GM20431 (cell line): ENCODE results near the gene DUSP10.

ENCODE experiments used
- in situ Hi-C: fragments of 300-500 bp; cut with MseI, MboI; formaldehyde crosslinking; loops from one replicate; pipeline ENCODE4 v1.15.0; 2020; ENCODE audit warnings: low sequenced_read_pairs; ENCODE audit not compliant: unreplicated experiment

The DUSP10 gene

DNA sequence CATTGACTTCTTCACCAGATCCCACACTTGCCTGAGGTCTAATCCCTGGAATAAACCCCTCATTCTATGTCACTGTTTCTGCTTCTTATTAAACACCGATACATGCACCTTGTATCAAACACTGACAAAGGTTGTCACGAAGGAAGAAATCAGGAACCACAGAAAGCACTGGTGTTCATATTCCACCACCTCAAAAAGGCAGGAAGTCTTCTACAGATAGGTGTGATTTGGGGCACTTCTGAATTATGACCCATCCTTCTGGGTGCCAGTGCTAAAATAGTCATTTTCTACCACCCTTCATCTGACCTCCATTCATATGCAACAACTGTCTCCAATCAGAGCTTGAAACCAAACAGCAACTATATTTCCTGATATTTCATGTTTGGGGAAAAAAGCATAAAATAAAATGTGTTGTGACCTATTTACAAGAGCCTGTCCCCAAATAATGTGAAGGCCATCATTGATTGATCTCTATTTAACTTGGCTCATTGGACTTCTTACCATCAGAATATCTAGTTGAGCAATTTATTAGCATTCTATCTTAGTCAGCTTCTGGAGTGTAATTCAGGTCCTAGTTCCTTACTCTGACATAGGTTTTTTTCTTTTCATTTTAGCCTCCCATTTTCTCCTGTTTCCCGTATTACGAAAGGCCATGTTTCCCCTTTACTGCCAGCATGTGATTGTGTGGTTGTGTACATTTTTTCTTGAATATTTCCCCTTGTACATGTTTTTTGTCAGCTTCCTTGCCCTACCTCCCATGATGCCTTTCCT, 43.1 kb downstream of the DUSP10 start:
- in situ Hi-C loops: no loop called here

DNA sequence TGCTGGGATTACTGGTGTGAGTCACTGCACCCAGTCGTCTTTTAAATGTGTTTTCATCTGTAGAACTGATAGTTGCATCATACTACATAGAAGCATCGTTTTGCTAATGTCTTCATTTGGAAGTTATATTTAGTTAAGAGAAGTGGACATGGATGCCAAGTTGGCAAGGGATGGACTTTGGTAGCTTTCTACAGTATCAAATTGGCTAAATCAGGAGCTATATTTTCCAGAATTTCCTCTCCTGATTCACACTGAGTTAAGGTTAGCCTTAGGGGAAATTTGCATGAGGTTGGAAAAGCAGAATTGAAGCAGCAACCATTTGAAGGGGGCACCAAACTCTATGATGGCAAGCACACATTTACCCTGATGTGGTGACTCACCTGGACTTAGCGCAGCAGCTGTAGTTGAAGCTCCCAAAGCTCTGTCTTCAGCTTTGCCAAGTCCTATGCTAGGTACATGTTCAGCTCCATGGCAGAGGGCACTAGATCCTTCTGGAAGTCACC, 43.9 kb downstream of the DUSP10 start:
- in situ Hi-C loops: no loop called here

DNA sequence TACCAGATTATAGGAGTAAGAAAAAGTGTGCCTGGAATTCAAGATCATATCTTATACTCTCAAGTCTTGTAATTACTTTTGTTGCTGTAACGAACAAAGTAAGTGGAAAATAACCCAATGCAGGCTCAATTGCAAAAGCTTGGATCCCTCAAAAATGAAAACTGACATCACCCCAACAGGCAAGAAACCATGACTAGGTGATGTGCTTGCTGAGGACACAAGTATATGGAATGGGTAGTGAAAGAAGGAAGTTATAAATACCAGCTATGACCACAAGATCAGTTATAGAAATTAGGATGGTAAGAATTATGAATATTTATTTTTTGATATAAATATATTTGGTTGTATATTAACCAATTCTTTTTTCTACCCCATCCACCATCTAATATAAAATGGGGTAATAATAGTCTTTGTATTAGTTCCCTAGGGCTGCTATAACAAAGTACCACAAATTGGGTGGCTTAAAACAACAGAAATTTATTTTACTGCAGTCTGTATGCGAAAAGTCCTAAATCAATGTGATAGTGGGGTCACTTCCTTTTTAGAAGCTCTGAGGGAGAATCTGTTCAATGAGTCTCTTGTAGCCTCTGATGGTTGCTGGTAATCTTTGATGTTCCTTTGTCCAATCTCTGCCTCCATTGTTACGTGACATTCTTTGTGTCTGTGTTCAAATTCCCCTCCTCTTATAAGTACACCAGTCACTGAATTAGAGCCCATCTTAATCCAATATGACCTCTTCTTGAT, 45.0 kb downstream of the DUSP10 start:
- in situ Hi-C loops: no loop called here

DNA sequence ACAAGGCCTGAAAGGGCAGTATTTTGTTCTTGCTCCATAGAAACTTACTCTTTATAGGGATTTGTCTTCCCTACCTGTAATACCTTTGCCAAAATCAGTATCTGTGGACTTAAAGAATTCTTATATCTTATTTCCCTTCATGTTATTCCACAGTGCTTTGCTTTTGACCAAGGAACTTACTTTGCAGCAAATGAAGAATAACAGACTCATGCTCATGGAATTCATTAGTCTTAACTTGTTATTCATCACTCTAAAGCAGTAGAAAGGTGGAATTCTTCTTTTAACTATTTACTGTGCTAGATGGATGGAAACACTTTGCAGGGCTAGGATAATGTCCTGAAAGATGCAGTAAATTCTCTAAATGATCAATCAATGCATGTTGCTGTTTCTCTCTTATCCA, 45.9 kb downstream of the DUSP10 start:
- in situ Hi-C loops: no loop called here

DNA sequence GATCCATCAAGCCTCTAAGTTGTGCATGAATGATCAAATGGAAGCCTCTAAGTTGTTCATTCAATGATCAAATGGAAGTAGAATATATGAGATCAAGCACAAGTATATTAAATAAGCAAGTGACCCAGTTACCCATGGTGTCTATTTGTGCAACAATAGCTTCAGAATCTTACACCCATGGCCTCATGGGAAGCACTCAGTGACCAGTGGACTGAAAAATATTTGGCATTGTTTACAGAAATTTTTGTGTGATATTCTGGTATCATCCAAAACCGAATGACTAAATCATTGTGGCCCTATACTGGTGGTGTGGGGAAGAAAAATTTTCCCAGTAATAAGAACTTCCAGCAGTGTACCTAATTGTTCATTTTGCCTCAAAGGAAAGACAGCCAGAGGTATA, 46.6 kb downstream of the DUSP10 start:
- in situ Hi-C loops: no loop called here

DNA sequence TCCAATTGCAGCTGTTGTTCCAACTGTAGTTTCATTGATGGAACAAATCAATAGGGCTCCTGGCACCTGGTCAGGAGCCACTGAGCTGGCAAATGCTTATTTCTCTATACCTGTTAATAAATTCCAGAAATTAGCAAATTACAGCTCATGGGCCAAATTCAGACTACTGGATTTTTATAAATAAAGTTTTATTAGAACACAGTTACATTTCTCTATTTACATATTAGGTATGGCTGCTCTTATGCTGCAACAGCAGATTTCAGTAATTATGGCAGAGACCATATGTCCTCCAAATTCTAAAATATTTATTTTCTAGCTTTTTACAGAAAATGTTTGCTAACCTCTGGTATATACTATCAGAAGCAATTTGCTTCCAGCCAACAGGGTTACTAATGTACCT, 47.8 kb downstream of the DUSP10 start:
- in situ Hi-C loops: no loop called here

DNA sequence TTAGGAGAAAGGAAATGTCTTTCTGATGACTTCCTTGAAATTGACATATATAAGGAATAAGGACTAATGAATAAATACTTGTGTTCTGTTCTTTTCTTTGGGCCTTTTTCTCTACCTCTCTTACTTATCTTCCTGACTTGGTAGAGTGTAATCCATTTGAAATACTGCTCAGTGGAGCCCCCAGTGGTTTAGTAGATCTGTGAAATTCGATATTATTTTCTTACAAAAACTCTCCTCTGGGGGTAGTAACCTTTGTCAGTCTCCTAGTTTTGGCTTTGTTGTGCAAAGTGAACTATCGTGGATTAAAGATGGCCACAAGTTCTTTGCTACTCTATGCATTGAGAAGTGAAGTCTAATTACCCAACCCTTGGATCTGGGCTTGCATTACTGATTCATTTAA, 48.8 kb downstream of the DUSP10 start:
- in situ Hi-C loops: no loop called here

DNA sequence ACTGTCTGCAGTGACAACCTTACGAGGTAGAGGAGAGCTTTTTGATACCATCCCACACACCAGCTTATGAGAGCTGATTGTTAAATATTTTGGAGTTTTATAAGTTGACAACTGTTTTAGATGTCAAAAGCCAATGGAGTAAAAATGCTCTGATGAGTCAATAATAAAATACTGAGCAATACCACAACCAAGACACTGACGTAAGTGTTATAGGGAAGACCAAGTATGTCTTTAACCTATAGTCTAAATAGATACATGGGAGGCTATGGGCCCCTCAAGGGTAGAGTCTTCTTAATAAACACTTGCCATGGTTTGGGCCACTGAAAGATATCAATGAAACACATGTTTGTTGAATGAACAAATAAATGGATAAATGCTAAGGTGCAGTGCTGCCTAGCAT, 49.2 kb downstream of the DUSP10 start:
- in situ Hi-C loops: no loop called here

DNA sequence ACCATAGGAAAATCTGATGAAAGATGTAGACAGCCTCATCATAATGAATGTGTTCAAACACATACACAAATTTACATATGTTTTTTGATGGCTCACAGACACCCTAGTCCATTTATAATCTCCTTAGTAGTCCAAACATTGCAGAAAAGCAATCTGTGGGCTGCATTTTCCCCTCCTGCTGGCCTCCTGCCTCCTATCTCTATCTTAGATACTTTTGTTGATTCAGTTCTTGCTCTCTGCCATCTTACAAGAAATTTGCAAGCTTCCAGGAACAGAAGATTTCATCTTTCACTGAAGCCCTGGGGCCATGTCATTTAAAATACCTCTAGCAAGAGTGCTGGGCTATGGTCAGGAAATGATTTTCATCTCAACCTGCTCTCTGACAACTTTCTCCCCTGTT, 50.6 kb downstream of the DUSP10 start:
- in situ Hi-C loops: no loop called here

DNA sequence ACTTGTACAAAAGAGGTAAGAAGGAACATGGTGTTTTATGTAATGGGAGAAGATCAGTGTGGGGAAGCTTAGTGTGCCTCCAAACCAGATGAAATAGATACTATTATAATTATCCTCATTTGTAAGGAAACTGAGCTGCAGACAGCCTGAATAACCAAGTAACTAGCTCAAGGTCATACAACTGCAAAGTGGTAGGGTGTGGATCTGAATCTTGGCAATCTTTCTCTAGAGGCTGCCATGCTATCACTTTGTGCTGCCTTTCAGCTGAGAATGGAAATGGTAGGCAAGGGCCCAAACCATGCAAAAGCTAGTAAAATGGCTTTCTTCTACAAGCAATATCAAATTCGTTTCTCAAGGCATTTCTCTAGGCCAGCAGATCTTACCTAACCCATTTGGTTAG, 51.0 kb downstream of the DUSP10 start:
- in situ Hi-C loops: no loop called here

DNA sequence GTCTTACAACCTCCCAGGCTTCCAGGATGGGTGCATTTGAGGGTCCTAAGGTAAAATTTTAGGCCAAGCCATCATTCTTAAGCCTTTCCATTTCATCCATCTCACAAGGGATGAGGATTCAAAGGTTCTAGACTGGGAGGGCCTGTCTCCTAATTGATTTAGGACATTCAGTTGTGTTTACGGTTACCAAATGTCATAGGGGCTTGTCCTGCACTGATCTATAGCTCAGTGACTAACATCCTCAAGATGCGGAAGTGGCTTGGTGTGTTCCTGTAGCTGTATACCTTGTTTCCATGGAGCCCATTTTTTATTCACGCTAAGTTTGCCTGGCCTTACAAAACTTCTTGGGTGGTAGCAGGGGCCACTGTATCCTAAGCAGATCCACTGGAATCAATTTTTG, 52.8 kb downstream of the DUSP10 start:
- in situ Hi-C loops: no loop called here

DNA sequence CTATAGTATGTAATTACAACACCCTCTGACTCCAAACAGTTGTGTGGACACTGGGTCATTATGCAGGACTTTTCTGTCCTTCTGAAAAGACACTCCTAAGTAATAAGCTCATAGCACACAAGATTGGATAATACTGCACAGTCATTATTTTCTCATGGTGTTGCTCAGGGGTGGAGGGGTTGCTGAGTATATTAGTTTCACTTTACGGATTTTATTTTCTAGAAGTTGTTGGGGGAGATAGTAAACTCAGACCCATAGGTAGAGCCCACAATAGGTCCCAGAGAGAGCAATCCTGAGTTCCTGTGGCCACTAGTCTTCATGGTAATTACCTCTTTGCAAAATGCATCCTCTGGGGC, 53.4 kb downstream of the DUSP10 start:
- in situ Hi-C loops: no loop called here

DNA sequence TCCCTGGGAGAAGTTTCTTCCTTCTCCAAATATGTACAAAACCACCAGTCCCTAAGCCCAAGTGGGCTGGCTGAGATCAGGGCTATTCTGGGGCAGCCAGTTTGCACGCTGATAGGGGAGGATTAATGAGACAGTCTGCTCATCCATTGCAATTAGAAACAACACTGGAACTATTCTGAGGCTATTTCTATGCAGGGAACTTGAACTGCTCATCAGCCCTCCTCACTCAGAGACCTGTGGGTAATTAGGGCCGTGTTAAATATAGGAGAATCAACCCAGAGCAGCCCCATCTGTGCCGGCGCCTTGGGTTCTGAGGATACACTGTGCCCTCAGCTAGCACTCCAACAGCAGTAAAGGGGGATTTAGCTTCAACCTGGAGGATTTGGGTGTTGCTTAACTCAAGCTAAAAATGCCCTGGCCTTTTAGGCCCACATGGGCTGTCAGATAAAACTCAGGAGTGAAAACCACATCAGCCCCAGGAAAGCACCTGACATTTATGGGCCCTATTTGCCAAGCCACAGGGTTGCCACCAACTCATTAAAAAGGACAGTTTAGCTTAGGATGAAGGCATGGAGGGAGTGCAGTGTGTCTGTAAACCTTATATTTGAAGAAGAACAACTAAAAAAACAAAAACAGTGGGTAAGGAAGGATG, 53.9 kb downstream of the DUSP10 start:
- in situ Hi-C loops: no loop called here

DNA sequence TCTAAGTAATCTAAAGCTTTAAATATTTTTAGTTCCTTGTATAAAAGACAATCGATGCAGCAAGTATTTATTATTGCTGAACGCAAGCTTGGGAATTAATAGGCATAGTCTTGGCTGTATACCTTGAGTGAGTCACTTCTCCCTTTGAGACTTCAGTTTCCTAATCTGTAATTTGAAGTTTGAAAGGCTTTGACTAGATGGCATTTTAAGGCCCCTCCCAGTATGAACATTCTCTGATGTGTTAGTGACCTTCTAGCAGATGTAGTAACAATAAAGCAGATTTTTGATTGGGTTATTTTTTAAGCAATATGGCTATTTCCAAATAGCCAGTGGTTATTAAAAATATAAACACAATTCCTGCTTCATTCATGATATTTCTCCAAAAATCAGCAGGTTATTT, 58.2 kb downstream of the DUSP10 start:
- in situ Hi-C loops: no loop called here

DNA sequence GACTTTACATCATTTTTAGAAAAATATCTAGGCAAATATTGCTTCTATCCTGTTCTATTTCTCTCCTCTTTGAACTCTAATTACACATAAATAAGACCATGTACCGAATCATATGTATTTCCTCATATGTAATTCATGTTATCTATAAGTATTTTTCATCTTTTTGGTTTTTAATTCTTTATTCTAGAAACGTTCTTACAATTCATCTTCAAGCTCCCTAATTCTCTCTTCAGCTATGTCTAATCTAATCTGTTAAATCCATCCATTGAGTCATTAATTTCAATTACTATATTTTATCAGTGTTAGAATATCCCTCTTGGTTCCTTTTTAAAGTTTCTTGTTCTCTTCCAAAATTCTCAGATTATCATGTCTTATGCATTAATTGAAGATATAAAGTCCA, 61.8 kb downstream of the DUSP10 start:
- in situ Hi-C loops: no loop called here

DNA sequence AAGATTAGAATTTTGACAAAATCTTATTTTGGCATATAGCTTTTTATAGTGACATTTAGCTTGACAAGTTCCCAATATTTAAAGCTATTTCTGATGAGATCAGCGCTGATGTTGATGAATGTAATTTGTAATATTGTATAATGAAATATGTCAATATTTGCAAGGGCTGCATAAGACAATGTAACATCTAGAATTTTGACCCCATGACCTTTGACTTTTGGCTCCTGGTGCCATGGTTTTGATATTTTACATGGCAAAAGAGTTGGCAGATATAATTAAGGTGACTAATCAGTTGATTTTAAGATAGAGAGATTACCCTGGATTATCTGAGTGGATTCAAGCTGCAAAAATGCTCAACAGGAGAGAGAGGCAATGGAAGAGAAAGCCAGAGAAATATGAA, 63.9 kb downstream of the DUSP10 start:
- in situ Hi-C loops: no loop called here

DNA sequence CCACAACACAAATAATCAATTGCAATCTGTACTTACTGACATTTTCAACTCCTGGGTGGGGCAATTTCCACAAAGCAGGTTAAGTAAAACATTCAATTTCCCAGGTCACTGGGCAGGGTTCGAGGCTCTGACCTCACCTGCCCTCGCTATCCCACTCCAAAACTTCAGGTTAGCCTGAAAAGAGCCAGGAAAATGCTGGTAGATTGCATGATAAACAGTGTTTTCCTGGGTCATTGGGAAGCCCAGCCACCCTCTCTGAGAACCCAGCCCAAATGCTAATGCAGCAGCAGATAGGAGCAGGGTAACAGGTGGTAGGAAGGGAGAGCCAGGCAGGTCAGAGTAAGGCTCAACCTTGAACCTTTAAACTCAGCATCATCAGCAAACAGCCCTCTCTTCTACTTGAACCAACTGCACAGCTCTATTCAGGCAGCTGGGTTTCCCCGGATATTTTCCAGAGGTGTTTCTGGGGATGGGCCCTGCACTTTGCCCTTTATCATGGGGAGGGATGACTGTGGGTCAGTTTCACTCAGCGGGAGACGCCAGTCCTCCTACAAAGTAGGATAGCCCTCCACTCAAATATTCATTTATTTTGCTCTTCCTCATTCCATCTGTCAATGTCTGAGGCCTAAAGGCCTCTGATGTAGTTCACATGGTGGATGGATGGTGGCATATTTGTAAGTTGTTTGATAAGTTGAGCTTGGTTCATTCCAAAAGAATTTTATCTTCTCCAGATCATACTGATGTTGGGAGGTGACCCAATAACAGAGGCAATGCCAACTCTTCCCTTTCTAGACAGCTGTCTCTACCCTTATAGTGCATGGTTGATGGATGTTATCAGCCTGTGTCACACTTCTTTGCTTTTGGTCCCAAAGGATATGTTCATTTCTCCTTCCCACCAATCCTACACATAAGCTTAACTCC, 65.7 kb downstream of the DUSP10 start:
- in situ Hi-C loops: no loop called here

DNA sequence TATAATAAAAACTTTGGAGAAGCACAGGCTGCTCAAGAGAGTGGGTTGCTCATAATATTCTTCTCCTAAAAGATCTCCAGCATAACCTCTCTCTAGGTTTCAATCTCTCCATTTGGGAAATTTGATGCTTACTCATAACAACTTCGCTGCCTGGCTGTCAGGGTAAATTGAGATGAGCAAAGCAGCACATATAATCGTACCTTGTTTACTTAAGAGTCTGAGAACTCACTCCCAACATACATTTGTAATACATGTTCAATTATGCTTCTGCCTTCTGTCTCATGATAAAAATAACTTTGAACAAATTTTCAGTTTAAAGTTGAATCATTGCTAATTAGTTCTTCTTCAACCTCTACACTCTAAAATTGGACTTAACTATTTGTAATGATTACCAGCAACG, 68.9 kb downstream of the DUSP10 start:
- in situ Hi-C loops: no loop called here

DNA sequence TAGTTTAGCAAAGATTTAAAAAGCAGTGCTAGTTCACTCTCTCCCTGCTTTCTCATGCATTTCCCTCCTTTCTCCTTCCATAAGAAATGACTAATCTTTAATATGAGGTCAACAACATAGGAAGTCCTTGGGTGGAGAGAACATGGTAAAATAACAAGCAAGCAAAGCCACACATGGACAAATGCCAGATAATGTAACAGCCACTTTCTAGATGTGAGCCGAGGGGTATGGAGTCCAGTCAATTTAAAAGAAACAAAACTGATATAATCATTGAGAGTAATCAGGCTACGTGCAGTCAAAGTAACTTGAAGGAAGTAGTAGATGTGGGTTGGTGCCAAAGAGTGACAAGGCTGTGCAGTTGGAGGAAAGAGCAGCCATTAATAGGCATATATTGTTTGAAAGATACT, 69.6 kb downstream of the DUSP10 start:
- in situ Hi-C loops: no loop called here

DNA sequence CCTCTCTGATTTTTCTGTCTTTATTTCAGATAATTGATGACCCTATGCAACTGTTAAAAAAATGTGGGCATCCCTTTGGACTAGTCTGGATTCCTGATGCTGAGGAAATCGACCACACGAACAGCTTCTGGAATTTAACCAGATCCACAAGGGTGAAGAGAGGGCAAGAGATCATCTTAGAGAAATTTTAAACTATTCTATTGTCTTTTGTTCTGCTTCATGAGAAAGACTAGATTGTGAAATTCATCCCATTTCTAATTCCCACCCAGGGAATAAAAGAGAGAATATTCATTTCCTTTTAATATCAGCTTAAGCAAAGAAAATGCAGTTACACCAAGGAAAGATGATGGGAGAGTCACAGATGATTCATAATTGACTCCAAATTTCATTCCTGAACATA, 71.8 kb downstream of the DUSP10 start:
- in situ Hi-C loops: no loop called here
